GM12891 (cell line): ENCODE results near the gene RPUSD4.

Experiments
- POLR2A ChIP-seq: IDR thresholded peaks from 2 replicates; pipeline ENCODE4 v1.6.1; 2011; ENCODE audit warnings: low read depth, low read length, control low read depth
- POLR2AphosphoS5 ChIP-seq: IDR thresholded peaks from 2 replicates; pipeline ENCODE4 v1.6.1; 2011; ENCODE audit warnings: low read depth, low read length, control low read depth
- POU2F2 ChIP-seq: IDR thresholded peaks from 2 replicates; pipeline ENCODE4 v1.6.1; 2011; ENCODE audit warnings: low read depth, mild to moderate bottlenecking, control low read depth, low read length, moderate library complexity

DNA sequence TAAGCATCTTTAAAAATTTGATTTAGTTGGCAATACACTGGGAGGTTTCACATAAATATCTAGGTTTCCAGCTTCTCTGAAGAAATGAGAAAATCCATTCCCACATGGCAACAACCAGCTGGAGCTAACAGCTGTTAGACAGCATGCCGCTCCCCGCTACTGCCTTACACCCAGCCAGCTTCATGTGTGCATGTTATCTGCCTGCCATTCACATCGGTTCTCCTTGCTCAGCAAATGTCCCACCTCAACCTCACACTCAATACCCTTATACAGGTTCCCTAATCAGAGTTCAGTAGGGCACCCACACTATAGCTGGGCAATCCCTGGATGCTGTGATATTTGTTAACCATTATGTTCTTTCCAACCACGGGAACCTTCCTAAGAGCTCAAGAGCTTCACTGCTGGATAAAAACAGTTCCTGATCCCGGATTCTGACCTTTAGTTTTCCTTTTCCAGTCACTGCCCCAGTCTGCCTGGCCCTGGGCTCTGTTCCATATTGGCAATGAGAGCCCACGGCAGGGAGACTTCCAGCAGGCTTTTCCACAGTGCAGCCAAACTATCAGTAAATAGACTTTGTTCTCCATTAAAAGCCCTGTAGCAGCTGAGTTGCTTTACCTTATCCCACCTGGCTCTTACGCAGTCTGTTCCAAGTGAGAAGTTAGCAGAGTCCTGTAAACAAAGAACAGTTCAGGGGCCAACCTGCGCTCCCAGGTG lies 8.6 kb downstream of the RPUSD4 start:
- TF ChIP-seq POLR2A, result no peak
- no peak for TF ChIP-seq POLR2AphosphoS5
- no peak for TF ChIP-seq POU2F2
